Ascending aorta (tissue), 2 donors: ENCODE data around the gene TIRAP. TPM values are rescaled to one million over a fixed set of nuclear protein-coding genes. Genes with fewer than 3 reads are reported as not detected.

Experiments
- DNase-seq, 2 donors: peaks; one replicate each; pipeline ENCODE4 v3.0.0-alpha.2; 2019; ENCODE audit warnings: low spot score in 2 of 2
- H3K27ac ChIP-seq, 2 donors: fragments of 200-600 bp; sonication (generic); one replicate each; pipeline ENCODE4 v1.5.1; 2016 to 2017; ENCODE audit warnings: mild to moderate bottlenecking in 1 of 2
- H3K27me3 ChIP-seq: fragments of 200-600 bp; sonication (generic); one replicate; pipeline ENCODE4 v1.5.1; 2017
- H3K36me3 ChIP-seq, 2 donors: fragments of 200-600 bp; sonication (generic); one replicate each; pipeline ENCODE4 v1.5.1; 2016
- H3K4me1 ChIP-seq, 2 donors: fragments of 200-600 bp; sonication (generic); one replicate each; pipeline ENCODE4 v1.5.1; 2016 to 2017; ENCODE audit warnings: mild to moderate bottlenecking in 1 of 2
- H3K4me3 ChIP-seq, 2 donors: fragments of 200-600 bp; sonication (generic); one replicate each; pipeline ENCODE4 v1.5.1; 2016 to 2017; ENCODE audit warnings: mild to moderate bottlenecking in 1 of 2
- H3K9me3 ChIP-seq, 2 donors: fragments of 200-600 bp; sonication (generic); one replicate each; pipeline ENCODE4 v1.5.1; 2016
- CTCF ChIP-seq, 3 experiments: fragments of 200-600 bp in 2 of 3; fragments of 450-650 bp in 1 of 3; sonication (generic) in 2 of 3; IDR thresholded peaks; one replicate each; pipeline ENCODE4 v1.5.1; 2016 to 2019; ENCODE audit warnings: antibody characterized with exemption in 3 of 3, mild to moderate bottlenecking in 1 of 3, moderate library complexity in 1 of 3
- intact Hi-C: fragments of 100-400 bp; cut with DNase I; formaldehyde crosslinking; loops from one replicate; pipeline ENCODE4 v1.15.1; 2023
- total RNA-seq: library from RNA; depleted of rRNA; stranded (reverse); fragments of >200 nt; gene quantifications from one replicate; pipeline ENCODE4 v1.1.0, GENCODE V29; 2016

TIRAP gene
- total RNA-seq, 1 donor from 2014 or later = 8.7 TPM

GRCh38 chr11:126331286-126331685 lies 48.4 kb downstream of the TIRAP start:
- intact Hi-C loops = no loop called here

GRCh38 chr11:126332221-126332711 lies 49.4 kb downstream of the TIRAP start:
- no peak for TF ChIP-seq CTCF (IDR thresholded peaks at IDR 0.05)
- H3K4me1 ChIP-seq = no peaks in the 10 kb centered on the region

More at GRCh38 chr11:126331286-126331685, 48.4 kb downstream of the TIRAP start:
- H3K4me3 ChIP-seq = no peak overlapping the region
- H3K9me3 ChIP-seq = no peaks in the 10 kb centered on the region
- H3K36me3 ChIP-seq = peaks cover 7 to 22% of the 10 kb centered on the region in 2 donors
- peak in 1 of 2 donors; percentile 46 for DNase-seq
- H3K27me3 ChIP-seq = no peaks in the 10 kb centered on the region
- TF ChIP-seq CTCF (IDR thresholded peaks at IDR 0.05) = no peak
- H3K27ac ChIP-seq = no peak overlapping the region
- no peaks in the 10 kb centered on the region for H3K4me1 ChIP-seq

GRCh38 chr11:126333142-126333541 lies 50.2 kb downstream of the TIRAP start:
- no peaks in the 10 kb centered on the region for H3K27me3 ChIP-seq
- DNase-seq = peak in 1 of 2 donors; percentile 8
- H3K4me3 ChIP-seq = no peak overlapping the region
- peaks cover 10 to 26% of the 10 kb centered on the region in 2 donors for H3K36me3 ChIP-seq
- no peaks in the 10 kb centered on the region for H3K9me3 ChIP-seq
- intact Hi-C loops = no loop called here
- no peak for TF ChIP-seq CTCF (IDR thresholded peaks at IDR 0.05)
- H3K4me1 ChIP-seq = no peaks in the 10 kb centered on the region
- H3K27ac ChIP-seq = no peak overlapping the region

More at GRCh38 chr11:126332221-126332711, 49.4 kb downstream of the TIRAP start:
- Histone ChIP-seq H3K4me3 (no peak overlapping the region), H3K9me3 (no peaks in the 10 kb centered on the region), H3K36me3 (peaks cover 7 to 22% of the 10 kb centered on the region in 2 donors), H3K27me3 (no peaks in the 10 kb centered on the region), H3K27ac (no peak overlapping the region)
- intact Hi-C loops = no loop called here
- peak in 1 of 2 donors; percentile 70 for DNase-seq

GRCh38 chr11:126334659-126335462 lies 52.0 kb downstream of the TIRAP start:
- Histone ChIP-seq H3K9me3 (no peaks in the 10 kb centered on the region), H3K36me3 (peaks cover 21 to 42% of the 10 kb centered on the region in 2 donors), H3K4me1 (no peaks in the 10 kb centered on the region), H3K4me3 (no peak overlapping the region), H3K27me3 (no peaks in the 10 kb centered on the region), H3K27ac (no peak overlapping the region)
- intact Hi-C loops = no loop called here
- peak in 1 of 2 donors; percentile 52 for DNase-seq
- TF ChIP-seq CTCF (IDR thresholded peaks at IDR 0.05) = no peak

- no peaks in the 10 kb centered on the region for H3K4me1 ChIP-seq
- H3K36me3 ChIP-seq = peaks cover 21 to 42% of the 10 kb centered on the region in 2 donors
- TF ChIP-seq CTCF (IDR thresholded peaks at IDR 0.05) = no peak
- DNase-seq = peak in 1 of 2 donors; percentile 53
- no peak overlapping the region for H3K27ac ChIP-seq
- H3K27me3 ChIP-seq = no peaks in the 10 kb centered on the region
- no peaks in the 10 kb centered on the region for H3K9me3 ChIP-seq
- intact Hi-C loops = no loop called here
- no peak overlapping the region for H3K4me3 ChIP-seq
These were observed 52.5 kb downstream of the TIRAP start for GRCh38 chr11:126335463-126335760.
